ENCODE measurements around the gene GADD45A.
"Not testable (repeated sequence)": the region's sequence is repeated elsewhere in the genome, so short reads cannot be mapped to it uniquely, and the experiment has no call there.

GADD45A gene

DNA sequence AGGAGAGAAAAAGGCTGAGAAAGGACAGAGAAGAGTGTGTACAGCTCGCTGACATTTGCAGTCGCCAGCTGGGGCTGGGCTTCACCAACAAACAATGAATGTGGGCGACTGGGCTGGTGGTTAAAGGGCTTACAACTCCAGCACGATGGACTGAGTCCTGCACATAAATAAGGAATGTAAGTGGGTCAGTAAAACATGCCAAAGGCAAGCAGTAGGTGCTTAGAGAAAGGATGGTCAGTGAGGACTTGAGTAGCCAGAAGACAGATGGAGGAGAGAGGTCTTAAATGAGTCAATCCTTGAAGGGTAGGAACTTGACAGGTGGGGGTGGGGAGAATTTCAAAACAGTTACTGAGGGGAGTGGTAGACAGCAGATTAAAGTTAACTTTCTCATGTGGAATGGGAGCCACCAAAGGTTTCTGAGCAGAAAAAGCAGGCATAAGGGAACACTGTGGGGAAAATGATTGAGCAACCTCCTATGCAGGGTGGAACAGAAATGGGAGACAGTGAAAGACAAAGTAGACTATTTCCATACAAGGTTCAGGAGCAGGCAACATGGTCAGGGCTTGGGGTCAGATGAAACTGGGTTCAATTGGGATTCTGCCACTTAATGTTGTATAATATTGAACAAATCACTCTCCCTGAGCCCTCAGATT lies 37.4 kb downstream of the GADD45A start:
- DNase-seq: no peak

DNA sequence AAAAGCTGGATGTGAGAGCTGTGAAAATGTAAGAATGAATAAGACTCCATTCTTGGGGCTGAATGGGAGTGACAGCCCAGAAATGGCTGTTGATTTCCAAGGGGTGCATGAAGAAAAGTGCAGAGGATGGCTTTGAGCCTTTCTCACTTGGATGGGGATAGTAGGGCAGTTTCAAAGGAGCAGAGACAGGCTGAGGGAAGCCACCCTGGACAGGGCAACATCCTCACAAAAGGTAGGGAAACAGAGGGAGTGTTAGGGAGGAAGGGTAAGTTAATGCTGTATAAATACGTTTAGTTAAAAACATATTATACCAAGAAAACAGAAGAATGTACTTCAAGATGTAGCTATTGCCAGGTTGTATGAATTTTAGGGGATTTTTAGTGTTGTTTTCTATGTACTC lies 38.1 kb downstream of the GADD45A start:
- no peak for DNase-seq

- DNase-seq: no peak
Measured at GRCh38 chr1:67723620-67724019, 38.6 kb downstream of the GADD45A start.

DNA sequence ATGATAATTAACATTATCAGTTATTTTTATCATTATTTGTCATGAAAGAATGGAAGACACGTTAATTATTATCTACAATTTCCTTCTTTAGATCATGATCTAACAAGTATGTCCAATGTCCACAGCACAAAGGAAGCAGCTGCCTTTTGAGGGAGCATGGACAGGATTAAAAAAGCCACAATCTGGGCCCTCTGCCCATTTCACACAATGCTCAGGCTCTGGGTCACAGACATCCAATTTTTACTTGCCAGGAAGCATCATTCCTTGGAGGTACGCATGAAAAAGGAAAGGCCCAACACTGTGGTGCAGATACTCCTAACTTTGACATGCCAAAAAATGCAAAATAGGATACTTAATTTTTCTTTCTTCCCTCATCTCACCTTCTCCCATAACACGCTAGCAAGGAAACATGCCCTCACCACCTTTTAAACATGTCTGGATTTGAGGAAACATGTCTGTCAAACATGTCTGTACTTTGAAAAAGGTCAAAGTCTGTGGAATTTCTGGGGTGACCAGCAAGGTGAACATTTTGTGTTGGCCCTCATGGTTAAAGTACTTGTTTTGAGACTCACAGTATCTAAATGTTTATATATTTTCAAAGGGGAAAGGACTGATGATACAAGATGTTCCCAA lies 40.0 kb downstream of the GADD45A start:
- DNase-seq: peak; percentile 27

DNA sequence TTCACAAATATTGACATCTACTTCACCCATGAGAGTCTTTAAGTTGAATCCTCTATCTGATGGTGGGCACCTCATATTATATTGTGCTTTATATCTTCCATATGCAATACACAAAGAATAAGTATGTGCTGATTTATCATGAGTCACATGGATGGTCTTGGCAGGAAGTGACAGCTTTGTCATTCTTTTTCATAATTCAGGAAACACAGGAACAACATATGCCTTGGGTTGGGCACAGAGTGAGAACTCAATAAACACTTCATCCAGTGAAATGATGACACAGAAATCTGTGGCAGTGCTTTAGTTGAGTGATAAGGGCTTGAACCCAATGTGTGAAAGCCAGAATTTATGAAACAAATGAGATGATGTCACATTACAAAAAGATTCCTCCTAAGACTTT lies 41.2 kb downstream of the GADD45A start:
- no peak for DNase-seq

- DNase-seq: no peak
Measured at GRCh38 chr1:67729872-67730271, 44.9 kb downstream of the GADD45A start.

GRCh38 chr1:67730312-67730711 lies 45.3 kb downstream of the GADD45A start:
- DNase-seq: not testable (repeated sequence)

GRCh38 chr1:67731322-67731721 lies 46.3 kb downstream of the GADD45A start:
- no peak for DNase-seq

- DNase-seq: no peak
Measured at GRCh38 chr1:67732750-67733151, 47.8 kb downstream of the GADD45A start.

DNA sequence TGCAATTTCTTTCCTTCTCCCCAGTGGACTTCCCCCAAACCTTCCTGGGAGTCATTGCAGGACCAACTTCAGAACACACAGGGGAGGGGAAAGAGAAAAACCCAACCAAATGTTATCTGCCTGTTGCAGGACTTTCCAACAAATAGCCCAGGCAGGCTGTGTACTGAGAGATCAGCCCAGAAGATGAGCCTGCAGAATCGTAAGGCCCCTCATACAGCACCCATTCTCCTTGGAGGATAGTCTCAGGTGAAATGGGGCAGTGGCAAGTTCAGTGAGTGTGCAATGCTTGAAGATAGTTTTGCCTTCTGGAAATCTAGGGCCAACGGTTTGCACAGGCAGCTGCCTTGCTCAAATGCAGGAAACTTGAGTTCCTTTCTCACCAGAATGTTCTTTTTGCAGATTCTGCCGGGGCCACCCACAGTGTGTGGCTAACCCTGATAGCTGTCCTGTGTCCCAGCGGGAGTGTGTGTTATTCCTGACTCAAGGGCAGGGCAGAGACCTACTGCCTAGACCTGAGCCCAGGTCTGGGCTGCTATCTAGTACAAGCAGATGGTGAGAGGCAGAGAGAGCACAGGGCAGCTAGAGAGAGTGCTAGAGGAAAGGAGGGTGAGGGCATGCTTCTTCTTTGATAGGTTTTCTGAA lies 48.8 kb downstream of the GADD45A start:
- no peak for DNase-seq

GRCh38 chr1:67734323-67734690 lies 49.3 kb downstream of the GADD45A start:
- no peak for DNase-seq

DNA sequence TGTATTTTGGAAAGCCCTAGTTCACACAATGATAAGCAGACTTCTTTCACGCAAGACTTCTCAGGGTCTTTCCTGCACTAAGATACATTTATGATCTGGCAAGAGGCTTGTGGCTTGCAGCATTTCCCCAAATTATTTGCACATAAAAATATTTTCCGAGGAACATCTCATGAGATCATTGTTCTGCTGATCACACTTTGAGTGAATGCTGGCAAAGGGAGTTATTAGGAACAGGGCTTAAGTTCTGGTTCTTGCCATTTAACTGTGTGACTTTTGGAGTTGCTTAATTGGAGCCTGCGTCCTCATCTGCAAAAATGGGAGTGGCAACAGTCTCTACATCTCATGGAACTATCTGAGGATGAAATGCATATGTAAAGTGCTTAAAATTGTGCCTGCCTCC lies 50.2 kb downstream of the GADD45A start:
- DNase-seq: no peak

DNA sequence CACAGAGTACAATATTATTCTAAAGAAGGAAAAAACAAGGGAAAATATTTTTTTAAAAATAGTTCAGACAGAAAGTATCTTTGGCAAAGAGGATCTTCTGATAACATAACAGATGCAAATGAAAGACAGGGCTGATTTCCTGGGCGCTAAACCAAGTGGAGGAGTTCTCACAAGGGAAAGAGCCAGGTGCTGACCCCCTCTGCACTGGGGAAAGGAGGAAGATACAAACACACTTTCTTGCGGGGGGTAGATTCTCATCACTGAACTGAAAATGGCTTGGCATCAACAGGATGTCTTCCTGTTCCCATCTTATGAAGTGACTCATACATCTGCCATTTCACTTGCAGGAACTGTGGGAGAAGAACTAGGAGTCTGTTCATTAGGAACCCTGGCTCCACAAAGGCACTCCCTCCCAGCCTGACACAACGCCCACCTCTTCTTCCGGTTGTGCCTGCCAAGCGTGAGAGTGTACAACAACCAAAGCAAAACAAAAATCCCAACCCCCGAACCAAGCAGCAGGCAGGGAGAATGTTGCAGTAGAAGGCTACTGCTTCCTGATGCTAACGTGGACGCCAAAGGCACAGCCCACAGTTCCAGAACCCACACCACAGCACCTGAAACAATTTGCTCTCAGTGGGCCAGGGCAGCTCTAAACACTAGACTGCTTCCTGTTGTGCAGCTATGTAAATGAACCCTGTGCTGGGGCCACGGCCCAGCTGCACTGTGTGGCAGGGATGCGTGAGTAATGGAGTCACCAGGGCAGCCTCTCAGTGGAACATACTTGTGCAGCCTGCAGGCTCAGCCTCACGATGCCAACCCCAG lies 51.0 kb downstream of the GADD45A start:
- DNase-seq: no peak

- no peak for DNase-seq
Measured at GRCh38 chr1:67736750-67737149, 51.7 kb downstream of the GADD45A start.

- DNase-seq: no peak
Measured at GRCh38 chr1:67737875-67738274, 52.9 kb downstream of the GADD45A start.
